Measurements from ENCODE around the gene DDX17. TPM values are rescaled to one million over a fixed set of nuclear protein-coding genes. Genes with fewer than 3 reads are reported as not detected.

Gene DDX17
- total RNA-seq, 4 donors from 2014 or later, result 419 to 723 (median 493) TPM

DNA sequence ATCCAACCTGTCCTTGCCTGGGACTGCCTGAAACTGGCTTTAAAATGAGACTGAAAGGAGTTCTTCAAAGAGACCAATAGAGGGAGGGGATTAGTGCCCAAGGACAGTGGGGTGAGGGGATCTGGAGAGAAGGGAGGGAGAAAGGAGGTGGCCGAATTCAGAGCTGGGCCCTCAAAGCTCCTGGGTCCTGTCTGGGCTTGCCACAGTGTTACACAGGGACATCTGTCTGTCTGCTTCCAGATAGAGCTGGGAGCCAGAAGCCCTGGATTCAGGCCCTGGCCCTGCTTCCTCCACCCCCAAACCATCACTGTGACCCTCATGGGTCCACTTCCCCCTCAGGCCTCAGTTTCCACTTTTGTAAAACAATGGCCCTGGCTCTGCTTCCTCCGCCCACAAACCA is 54.7 kb downstream of the DDX17 start:
- TF ChIP-seq CTCF (IDR thresholded peaks at IDR 0.05) (no peak), POLR2A (IDR thresholded peaks at IDR 0.05) (no peak)
- intact Hi-C loops (cut with DNase I; ENCODE audit: low total_unique reads), result no loop called here
- DNase-seq (ENCODE audit: low spot score in 2 of 2), result no peak
- H3K4me3 ChIP-seq (ENCODE audit: low read depth, poor library complexity, severe bottlenecking), result no peak overlapping the region
- 69 to 71% methylated on average over 2 of the region's 2 CpGs for WGBS, 2 donors

DNA sequence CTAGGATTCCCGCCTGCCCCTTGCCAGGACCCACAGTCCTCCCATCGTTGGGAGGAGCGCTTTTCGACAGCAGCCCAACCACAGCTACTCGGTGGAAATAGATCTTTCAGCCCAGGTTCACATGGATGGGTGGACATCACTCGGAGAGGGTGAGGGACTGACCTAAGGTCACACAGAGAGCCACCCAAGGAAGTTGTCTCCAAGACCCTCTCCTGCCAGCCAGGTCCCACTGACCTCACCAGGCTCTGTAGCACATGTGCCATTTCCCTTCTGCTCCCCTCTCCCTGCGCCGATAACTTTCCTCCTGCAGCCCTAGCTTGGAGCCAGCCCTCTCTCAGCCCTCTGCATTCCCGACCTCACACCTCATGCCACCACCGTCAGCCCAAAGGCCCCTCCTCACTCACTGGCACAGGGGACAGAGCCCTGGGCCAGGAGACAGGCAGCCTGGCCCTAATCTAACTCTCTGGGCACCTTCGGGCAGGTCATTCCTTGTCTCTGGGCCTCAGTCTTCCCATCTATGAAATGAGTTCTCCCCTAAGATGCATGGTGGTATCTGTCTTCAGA is 55.8 kb downstream of the DDX17 start:
- no peak overlapping the region for H3K4me3 ChIP-seq (ENCODE audit: low read depth, poor library complexity, severe bottlenecking)
- TF ChIP-seq POLR2A (IDR thresholded peaks at IDR 0.05), result no peak
- no peak for TF ChIP-seq CTCF (IDR thresholded peaks at IDR 0.05)
- WGBS, 2 donors, result 49 to 55% methylated on average over 11 of the region's 11 CpGs
- intact Hi-C loops (cut with DNase I; ENCODE audit: low total_unique reads), result no loop called here
- DNase-seq (ENCODE audit: low spot score in 2 of 2), result no peak

DNA sequence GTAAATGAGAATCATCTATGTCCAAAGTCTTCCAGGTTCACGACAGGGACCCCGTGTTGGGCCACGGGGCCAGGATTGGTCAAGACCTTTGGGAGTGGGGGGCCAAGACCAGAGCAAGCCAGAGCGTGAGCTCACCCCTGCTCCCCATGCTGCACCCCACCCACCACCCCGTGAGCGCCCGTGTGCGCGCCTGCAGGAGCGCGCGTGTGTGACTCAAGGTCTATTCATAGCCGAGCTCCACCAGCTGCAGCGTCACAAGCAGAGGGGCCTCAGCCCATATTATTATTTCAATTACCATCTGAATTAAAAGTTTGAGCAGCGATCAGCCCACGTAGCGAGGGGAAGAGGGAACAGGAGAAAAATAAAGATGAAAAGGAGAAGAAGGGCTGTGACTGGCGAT is 56.3 kb downstream of the DDX17 start:
- H3K4me3 ChIP-seq (ENCODE audit: low read depth, poor library complexity, severe bottlenecking), result no peak overlapping the region
- intact Hi-C loops (cut with DNase I; ENCODE audit: low total_unique reads), result no loop called here
- no peak for DNase-seq (ENCODE audit: low spot score in 2 of 2)
- TF ChIP-seq CTCF (IDR thresholded peaks at IDR 0.05) (no peak), POLR2A (IDR thresholded peaks at IDR 0.05) (no peak)
- WGBS, 2 donors, result 46 to 55% methylated on average over 18 of the region's 18 CpGs

- H3K4me3 ChIP-seq (ENCODE audit: low read depth, poor library complexity, severe bottlenecking), result no peak overlapping the region
- TF ChIP-seq CTCF (IDR thresholded peaks at IDR 0.05), result no peak
- no peak for TF ChIP-seq POLR2A (IDR thresholded peaks at IDR 0.05)
- DNase-seq (ENCODE audit: low spot score in 2 of 2), result no peak
- 48 to 51% methylated on average over 10 to 12 of the region's 14 CpGs for WGBS, 2 donors
- intact Hi-C loops (cut with DNase I; ENCODE audit: low total_unique reads), result no loop called here
Measured at GRCh38 chr22:38448945-38449745, 57.0 kb downstream of the DDX17 start.

DNA sequence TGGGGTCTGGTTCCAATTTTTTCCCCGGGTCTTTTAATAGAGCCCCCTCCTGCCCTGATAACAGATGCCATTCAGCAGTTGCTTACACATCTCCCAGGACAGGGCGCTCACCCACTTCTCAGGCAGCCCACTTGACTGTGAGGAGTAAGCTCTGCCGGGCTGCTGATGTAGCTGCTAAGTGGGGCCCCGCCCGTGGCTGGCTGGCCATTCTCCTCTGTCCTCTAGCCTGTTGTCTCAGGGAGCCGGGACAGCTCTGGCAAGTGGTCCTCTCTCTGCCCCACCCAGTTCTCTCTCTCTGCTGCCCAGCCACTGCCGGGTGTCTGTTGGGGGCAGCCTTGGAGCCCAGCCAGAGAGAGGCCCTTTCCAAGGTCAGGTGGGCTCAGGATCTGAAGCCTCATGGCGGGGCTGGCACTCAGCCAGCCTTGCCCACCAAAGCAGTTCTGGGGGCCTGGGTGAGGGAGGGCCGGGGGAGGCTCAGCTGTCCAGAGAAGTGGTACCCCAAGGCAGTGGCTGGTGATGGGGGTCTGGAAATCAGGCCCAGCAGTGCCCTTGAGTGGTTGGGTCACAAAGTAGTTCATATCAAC is 60.0 kb downstream of the DDX17 start:
- no peak for DNase-seq (ENCODE audit: low spot score in 2 of 2)
- 48 to 54% methylated on average over 8 to 9 of the region's 9 CpGs for WGBS, 2 donors
- TF ChIP-seq CTCF (IDR thresholded peaks at IDR 0.05) (no peak), POLR2A (IDR thresholded peaks at IDR 0.05) (no peak)
- H3K4me3 ChIP-seq (ENCODE audit: low read depth, poor library complexity, severe bottlenecking), result no peak overlapping the region
- intact Hi-C loops (cut with DNase I; ENCODE audit: low total_unique reads), result no loop called here

Measured in lower leg skin (tissue), 4 donors.